ENCODE data around the gene CTDSP1. TPM values are rescaled to one million over a fixed set of nuclear protein-coding genes. Genes with fewer than 3 reads are reported as not detected.

CTDSP1 gene
- total RNA-seq, 1 donor from 2014 or later, result 41.8 TPM

DNA sequence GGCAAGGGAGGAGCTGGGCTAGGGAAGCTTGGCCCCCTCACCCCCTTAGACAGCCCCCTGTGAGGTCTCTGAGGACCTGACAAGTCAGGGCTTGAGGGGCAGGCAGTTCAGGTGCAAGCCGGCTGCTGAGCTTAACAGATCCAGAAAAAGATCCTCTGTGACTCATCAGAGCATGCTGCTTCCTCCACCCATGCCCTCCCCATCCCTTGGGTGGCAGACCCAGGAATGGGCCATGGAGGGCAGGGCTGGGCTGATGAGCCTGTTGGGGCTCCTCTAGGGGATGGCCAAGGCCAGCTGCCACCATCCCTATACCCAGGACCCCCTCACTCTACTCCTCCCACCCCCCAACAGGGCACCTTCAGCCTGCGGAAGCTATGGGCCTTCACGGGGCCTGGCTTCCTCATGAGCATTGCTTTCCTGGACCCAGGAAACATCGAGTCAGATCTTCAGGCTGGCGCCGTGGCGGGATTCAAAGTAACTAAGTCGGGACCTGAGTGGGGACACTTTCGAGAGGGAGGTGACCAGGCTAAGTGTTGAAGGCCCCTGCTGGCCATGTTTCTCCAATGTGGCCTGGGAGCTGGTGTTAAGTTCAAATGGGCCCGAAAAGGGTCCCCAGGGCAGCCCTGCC is 15.7 kb upstream of the CTDSP1 start:
- no peak for FAIRE-seq

DNA sequence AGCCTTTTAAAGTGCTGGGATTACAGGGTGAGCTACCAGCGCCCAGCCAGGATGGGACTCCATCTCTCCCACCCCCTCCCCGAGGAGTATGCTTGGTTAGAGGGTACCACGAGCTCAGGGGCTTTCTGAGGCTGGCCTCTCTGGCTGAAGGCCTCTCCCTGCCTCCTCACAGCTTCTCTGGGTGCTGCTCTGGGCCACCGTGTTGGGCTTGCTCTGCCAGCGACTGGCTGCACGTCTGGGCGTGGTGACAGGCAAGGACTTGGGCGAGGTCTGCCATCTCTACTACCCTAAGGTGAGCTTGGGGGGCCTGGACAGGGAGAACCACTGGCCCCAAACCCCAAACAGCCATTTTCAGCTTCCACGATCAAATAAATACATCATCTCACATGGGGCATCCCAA is 14.7 kb upstream of the CTDSP1 start:
- no peak overlapping the region for H3K4me2 ChIP-seq (ENCODE audit: low read length)
- no peak for TF ChIP-seq EZH2 (IDR thresholded peaks at IDR 0.05; ENCODE audit: insufficient read depth, low read length)
- no peak for TF ChIP-seq CTCF (IDR thresholded peaks at IDR 0.05; ENCODE audit: insufficient read depth, low read depth, low read length)
- FAIRE-seq (no peak), DNase-seq (ENCODE audit: low read depth) (no peak)
- H3K36me3 Mint-ChIP-seq (ENCODE audit: low read depth, unreplicated experiment), result no peaks in the 10 kb centered on the region
- no peaks in the 10 kb centered on the region for H3K36me3 ChIP-seq (ENCODE audit: insufficient read depth, low read length)
- no peaks in the 10 kb centered on the region for H3K4me1 ChIP-seq (ENCODE audit: insufficient read depth, low read length)
- no peaks in the 10 kb centered on the region for H3K79me2 ChIP-seq (ENCODE audit: insufficient read depth, low read length)
- no peak overlapping the region for H3K27ac ChIP-seq (ENCODE audit: low read depth, low read length)
- H3K4me3 ChIP-seq (ENCODE audit: insufficient read depth, low read depth, low read length), result no peak overlapping the region
- no peaks in the 10 kb centered on the region for H3K4me1 Mint-ChIP-seq (ENCODE audit: low read depth, unreplicated experiment)
- no peaks in the 10 kb centered on the region for H3K9me3 Mint-ChIP-seq (ENCODE audit: unreplicated experiment)
- H4K20me1 ChIP-seq (ENCODE audit: insufficient read depth, low read length), result no peaks in the 10 kb centered on the region
- H3K27ac Mint-ChIP-seq (ENCODE audit: unreplicated experiment), result no peak overlapping the region
- H3K9me3 ChIP-seq (ENCODE audit: insufficient read depth, low read depth, low read length), result no peaks in the 10 kb centered on the region
- no peak overlapping the region for H3K4me3 Mint-ChIP-seq (ENCODE audit: unreplicated experiment)
- H3K9ac ChIP-seq (ENCODE audit: low read length), result no peak overlapping the region
- H3K27me3 Mint-ChIP-seq (ENCODE audit: low read depth, unreplicated experiment), result peaks cover 27% of the 10 kb centered on the region
- H3K27me3 ChIP-seq (ENCODE audit: insufficient read depth, low read length), result peaks cover 5% of the 10 kb centered on the region
- no peak overlapping the region for H2AFZ ChIP-seq (ENCODE audit: low read depth, low read length)

More for the DNA sequence above, 15.7 kb upstream of the CTDSP1 start:
- no peak overlapping the region for H3K4me3 Mint-ChIP-seq (ENCODE audit: unreplicated experiment)
- Histone ChIP-seq H3K27ac (ENCODE audit: low read depth, low read length) (no peak overlapping the region), H3K4me1 (ENCODE audit: insufficient read depth, low read length) (no peaks in the 10 kb centered on the region), H4K20me1 (ENCODE audit: insufficient read depth, low read length) (no peaks in the 10 kb centered on the region), H3K4me2 (ENCODE audit: low read length) (no peak overlapping the region), H3K9ac (ENCODE audit: low read length) (no peak overlapping the region), H3K79me2 (ENCODE audit: insufficient read depth, low read length) (no peaks in the 10 kb centered on the region), H3K36me3 (ENCODE audit: insufficient read depth, low read length) (no peaks in the 10 kb centered on the region), H3K9me3 (ENCODE audit: insufficient read depth, low read depth, low read length) (no peaks in the 10 kb centered on the region), H3K27me3 (ENCODE audit: insufficient read depth, low read length) (peaks cover 5% of the 10 kb centered on the region), H2AFZ (ENCODE audit: low read depth, low read length) (no peak overlapping the region), H3K4me3 (ENCODE audit: insufficient read depth, low read depth, low read length) (no peak overlapping the region)
- H3K27ac Mint-ChIP-seq (ENCODE audit: unreplicated experiment), result no peak overlapping the region
- no peak for TF ChIP-seq EZH2 (IDR thresholded peaks at IDR 0.05; ENCODE audit: insufficient read depth, low read length)
- TF ChIP-seq CTCF (IDR thresholded peaks at IDR 0.05; ENCODE audit: insufficient read depth, low read depth, low read length), result no peak
- H3K27me3 Mint-ChIP-seq (ENCODE audit: low read depth, unreplicated experiment), result peaks cover 19% of the 10 kb centered on the region
- no peak for DNase-seq (ENCODE audit: low read depth)
- H3K36me3 Mint-ChIP-seq (ENCODE audit: low read depth, unreplicated experiment), result no peaks in the 10 kb centered on the region
- no peaks in the 10 kb centered on the region for H3K9me3 Mint-ChIP-seq (ENCODE audit: unreplicated experiment)
- H3K4me1 Mint-ChIP-seq (ENCODE audit: low read depth, unreplicated experiment), result no peaks in the 10 kb centered on the region

Data from astrocyte (in vitro differentiated cells and primary cell).